Adrenal gland (tissue), 12 donors: Measurements from ENCODE around the gene HDGFL3. TPM values are rescaled to one million over a fixed set of nuclear protein-coding genes. Genes with fewer than 3 reads are reported as not detected.

Source experiments
- DNase-seq, 7 donors: peaks; one replicate each; pipeline ENCODE4 v3.0.0-alpha.2; 2019 to 2020
- H3K27ac ChIP-seq, 5 donors: fragments of 200-600 bp; sonication (generic) in 4 of 5; 1 replicate in 3 of 5; 2 replicates in 2 of 5; pipeline versions ENCODE4 v1.5.1 to v1.8.0; 2016 to 2020; ENCODE audit warnings: mild to moderate bottlenecking in 1 of 5
- H3K27me3 ChIP-seq: fragments of 200-600 bp; 2 replicates; pipeline ENCODE4 v1.8.0; 2021
- H3K36me3 ChIP-seq, 2 donors: fragments of 200-600 bp; replicated peaks in 1 of 2; 1 replicate in 1 of 2; 2 replicates in 1 of 2; pipeline versions ENCODE4 v1.5.1 to v1.8.0; 2018 to 2022
- H3K4me1 ChIP-seq, 2 donors: fragments of 200-600 bp; replicated peaks in 1 of 2; 1 replicate in 1 of 2; 2 replicates in 1 of 2; pipeline versions ENCODE4 v1.5.1 to v1.8.0; 2018 to 2021
- H3K4me3 ChIP-seq, 4 donors: fragments of 200-600 bp; sonication (generic) in 3 of 4; one replicate each; pipeline ENCODE4 v1.5.1; 2016 to 2018
- H3K9me3 ChIP-seq, 3 donors: fragments of 200-600 bp; sonication (generic) in 1 of 3; replicated peaks in 1 of 3; 1 replicate in 2 of 3; 2 replicates in 1 of 3; pipeline versions ENCODE4 v1.5.1 to v1.8.0; 2016 to 2021
- POLR2A ChIP-seq, 2 donors: fragments of 450-650 bp; IDR thresholded peaks; one replicate each; pipeline ENCODE4 v1.6.1; 2017; ENCODE audit warnings: antibody characterized with exemption in 2 of 2, mild to moderate bottlenecking in 2 of 2, moderate library complexity in 1 of 2
- WGBS, 4 donors: extraction: QIAGEN DNeasy Blood & Tissue Kit in 2 of 4; methylation state at CpG; one replicate each; pipeline versions ENCODE4 v1.1.5 to v1.1.7; 2013 to 2017; 5-methylcytosine and 5-hydroxymethylcytosine counted together
- intact Hi-C, 2 donors: fragments of 100-400 bp; cut with DNase I; formaldehyde crosslinking; loops; one replicate each; pipeline versions ENCODE4 v1.14.1 to v1.15.0; 2022 to 2023
- polyA plus RNA-seq, 3 donors: library from polyadenylated mRNA; stranded (reverse); fragments of 200-250 nt in 2 of 3; fragments of 350-450 nt in 1 of 3; fragmentation: Illumina TruSeq in 1 of 3; extraction: RNeasy Lipid Tissue Mini Kit (QIAGEN cat#74804) in 1 of 3; gene quantifications; one replicate each; pipeline ENCODE4 v1.2.3, GENCODE V29; 2013 to 2014
- total RNA-seq, 9 donors: library from RNA; depleted of rRNA in 4 of 9; stranded (reverse); fragments of >200 nt in 4 of 9; fragments of 120-200 nt in 1 of 9; fragmentation: NEBNext Ultra II Directional in 1 of 9; extraction: Animal tissue kit (Norgen Biotek cat#: 25700) in 1 of 9; gene quantifications; one replicate each; pipeline versions ENCODE4 v1.1.0 to v1.2.4, GENCODE V29; 2013 to 2023
- TF ChIP-seq, protein P1 (sequence below), 6 experiments: fragments of 450-650 bp in 4 of 6; fragments of 200-600 bp in 2 of 6; sonication (generic) in 1 of 6; IDR thresholded peaks; 1 replicate in 5 of 6; 2 replicates in 1 of 6; pipeline versions ENCODE4 v1.5.1 to v1.8.0; 2016 to 2021; ENCODE audit warnings: antibody characterized with exemption in 6 of 6, mild to moderate bottlenecking in 2 of 6, moderate library complexity in 1 of 6
- donor health status: healthy with polysubstance abuse.
- donor health status: Bipolar disorder and iron deficiency.
- donor health status: DM: yes; HTN: yes; CAD: no.
- donor health status: DM: no; HTN: no; CAD: no.
- donor health status: DM: no; HTN: no; CAD: no.
- donor health status: DM: yes; HTN: yes; CAD: no.

HDGFL3 gene
- total and polyA plus RNA-seq, 12 donors: 9.3 to 82.2 (median 52.9) TPM

DNA sequence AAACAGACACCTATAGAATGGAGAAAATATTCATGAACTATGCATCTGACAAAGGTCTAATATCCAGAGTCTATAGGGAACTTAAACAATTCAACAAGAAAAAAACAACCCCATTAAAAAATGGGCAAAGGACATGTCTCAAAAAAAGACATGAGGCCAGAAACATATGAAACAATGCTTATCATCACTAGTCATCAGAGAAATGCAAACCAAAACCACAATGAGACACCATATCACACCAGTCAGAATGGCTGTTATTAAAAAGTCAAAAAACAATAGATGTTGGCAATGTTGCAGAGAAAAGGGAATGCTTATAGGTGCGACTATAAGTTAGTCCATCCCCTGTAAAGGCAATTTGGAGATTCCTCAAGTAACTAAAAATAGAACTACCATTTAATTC lies 11.4 kb upstream of the HDGFL3 start:
- Histone ChIP-seq H3K4me1 (no peaks in the 10 kb centered on the region), H3K4me3 (no peak overlapping the region), H3K9me3 (no peaks in the 10 kb centered on the region), H3K27ac (no peak overlapping the region), H3K36me3 (no peaks in the 10 kb centered on the region), H3K27me3 (no peaks in the 10 kb centered on the region)
- WGBS, 4 donors: 90 to 100% (median 93%) methylated on average over 1 of the region's 1 CpG
- intact Hi-C loops: no loop called here
- TF ChIP-seq POLR2A (IDR thresholded peaks at IDR 0.05): no peak
- TF ChIP-seq, protein P1, sequence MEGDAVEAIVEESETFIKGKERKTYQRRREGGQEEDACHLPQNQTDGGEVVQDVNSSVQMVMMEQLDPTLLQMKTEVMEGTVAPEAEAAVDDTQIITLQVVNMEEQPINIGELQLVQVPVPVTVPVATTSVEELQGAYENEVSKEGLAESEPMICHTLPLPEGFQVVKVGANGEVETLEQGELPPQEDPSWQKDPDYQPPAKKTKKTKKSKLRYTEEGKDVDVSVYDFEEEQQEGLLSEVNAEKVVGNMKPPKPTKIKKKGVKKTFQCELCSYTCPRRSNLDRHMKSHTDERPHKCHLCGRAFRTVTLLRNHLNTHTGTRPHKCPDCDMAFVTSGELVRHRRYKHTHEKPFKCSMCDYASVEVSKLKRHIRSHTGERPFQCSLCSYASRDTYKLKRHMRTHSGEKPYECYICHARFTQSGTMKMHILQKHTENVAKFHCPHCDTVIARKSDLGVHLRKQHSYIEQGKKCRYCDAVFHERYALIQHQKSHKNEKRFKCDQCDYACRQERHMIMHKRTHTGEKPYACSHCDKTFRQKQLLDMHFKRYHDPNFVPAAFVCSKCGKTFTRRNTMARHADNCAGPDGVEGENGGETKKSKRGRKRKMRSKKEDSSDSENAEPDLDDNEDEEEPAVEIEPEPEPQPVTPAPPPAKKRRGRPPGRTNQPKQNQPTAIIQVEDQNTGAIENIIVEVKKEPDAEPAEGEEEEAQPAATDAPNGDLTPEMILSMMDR (IDR thresholded peaks at IDR 0.05): no peak
- DNase-seq: no peak

DNA sequence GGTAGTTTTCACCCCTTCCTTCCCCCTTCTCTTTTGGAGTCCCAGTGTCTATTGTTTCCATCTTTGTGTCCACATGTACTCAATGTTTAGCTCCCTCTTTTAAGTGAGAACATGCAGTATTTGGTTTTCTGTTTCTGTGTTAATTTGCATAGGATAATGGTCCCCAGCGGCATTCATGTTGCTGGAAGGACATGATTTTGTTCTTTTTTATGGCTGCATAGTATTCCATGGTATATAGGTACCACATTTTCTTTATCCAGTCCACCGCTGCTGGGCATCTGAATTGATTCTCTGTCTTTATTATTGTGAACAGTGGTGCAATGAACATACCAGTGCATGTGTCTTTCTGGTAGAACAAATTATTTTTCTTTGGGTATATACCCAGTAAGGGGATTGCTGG lies 7.7 kb upstream of the HDGFL3 start:
- no peak overlapping the region for H3K4me3 ChIP-seq
- no peak for DNase-seq
- TF ChIP-seq, protein P1 (IDR thresholded peaks at IDR 0.05): no peak
- no peak for TF ChIP-seq POLR2A (IDR thresholded peaks at IDR 0.05)
- H3K27me3 ChIP-seq: no peaks in the 10 kb centered on the region
- intact Hi-C loops: no loop called here
- 92 to 98% (median 96%) methylated on average over 2 of the region's 2 CpGs for WGBS, 4 donors
- H3K36me3 ChIP-seq: no peaks in the 10 kb centered on the region
- H3K4me1 ChIP-seq: no peaks in the 10 kb centered on the region
- no peak overlapping the region for H3K27ac ChIP-seq
- H3K9me3 ChIP-seq: no peaks in the 10 kb centered on the region

DNA sequence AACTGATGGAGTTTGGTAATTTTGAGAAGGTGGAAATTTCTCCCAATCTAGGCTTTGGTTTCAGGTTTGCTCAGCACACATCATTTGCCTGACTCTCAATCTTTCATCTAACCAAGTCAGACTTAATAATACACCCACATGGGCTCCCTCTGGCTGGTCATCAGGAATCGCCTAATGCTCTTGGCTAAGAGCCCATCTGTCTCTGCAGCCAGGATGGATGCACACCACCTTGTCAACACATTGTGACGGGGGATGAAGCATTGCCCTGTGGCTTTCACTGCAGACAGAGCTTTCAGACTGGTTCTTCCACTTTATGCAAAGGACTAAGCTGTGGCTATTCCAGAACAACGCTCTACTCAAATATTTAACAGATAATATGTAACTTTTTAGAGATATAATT lies 3.0 kb upstream of the HDGFL3 start:
- H3K27ac ChIP-seq: no peak overlapping the region
- WGBS, 4 donors: 56 to 79% (median 58%) methylated on average over 2 to 3 of the region's 3 CpGs
- H3K27me3 ChIP-seq: no peaks in the 10 kb centered on the region
- no peak overlapping the region for H3K4me3 ChIP-seq
- DNase-seq: peak in 1 of 7 donors; percentile 70
- intact Hi-C loops: no loop called here
- no peaks in the 10 kb centered on the region for H3K36me3 ChIP-seq
- peaks cover 9% of the 10 kb centered on the region in 2 donors for H3K4me1 ChIP-seq
- TF ChIP-seq, protein P1 (IDR thresholded peaks at IDR 0.05): no peak
- no peak for TF ChIP-seq POLR2A (IDR thresholded peaks at IDR 0.05)
- no peaks in the 10 kb centered on the region for H3K9me3 ChIP-seq

DNA sequence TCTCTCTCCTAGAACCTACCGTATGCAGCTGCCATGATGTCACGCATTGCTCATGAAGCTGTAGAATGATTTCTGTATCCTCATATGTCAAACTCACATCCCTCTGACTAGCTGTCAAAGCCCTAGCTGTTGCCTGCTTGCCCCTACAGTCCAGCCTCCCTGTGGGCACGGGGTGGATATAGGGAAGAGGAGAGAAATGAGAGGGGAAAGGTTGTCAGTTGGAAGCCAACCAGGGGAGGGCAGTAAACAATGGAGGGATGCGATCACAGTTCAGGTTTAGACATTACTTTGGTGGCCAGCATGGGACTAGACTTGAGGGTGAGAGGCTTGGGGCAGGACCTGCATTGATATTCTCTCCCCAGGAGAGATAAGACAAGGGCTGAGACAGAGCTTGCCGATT lies 1.7 kb upstream of the HDGFL3 start:
- intact Hi-C loops: loop anchor here in 1 of 2 donors (5.0 kb wide), 1 partner anchor 142 kb away; the partner anchor contains the start of gene BTBD1
- H3K4me3 ChIP-seq: no peak overlapping the region
- H3K4me1 ChIP-seq: peaks cover 22% of the 10 kb centered on the region in 2 donors
- no peaks in the 10 kb centered on the region for H3K36me3 ChIP-seq
- no peak for TF ChIP-seq POLR2A (IDR thresholded peaks at IDR 0.05)
- TF ChIP-seq, protein P1 (IDR thresholded peaks at IDR 0.05): no peak
- no peaks in the 10 kb centered on the region for H3K9me3 ChIP-seq
- H3K27me3 ChIP-seq: no peaks in the 10 kb centered on the region
- WGBS, 4 donors: 83 to 87% (median 84%) methylated on average over 5 of the region's 5 CpGs
- DNase-seq: no peak
- no peak overlapping the region for H3K27ac ChIP-seq
